ENCODE results near the gene FAM53A.
"Not testable (repeated sequence)": the region's sequence is repeated elsewhere in the genome, so short reads cannot be mapped to it uniquely, and the experiment has no call there.

Gene FAM53A

DNA sequence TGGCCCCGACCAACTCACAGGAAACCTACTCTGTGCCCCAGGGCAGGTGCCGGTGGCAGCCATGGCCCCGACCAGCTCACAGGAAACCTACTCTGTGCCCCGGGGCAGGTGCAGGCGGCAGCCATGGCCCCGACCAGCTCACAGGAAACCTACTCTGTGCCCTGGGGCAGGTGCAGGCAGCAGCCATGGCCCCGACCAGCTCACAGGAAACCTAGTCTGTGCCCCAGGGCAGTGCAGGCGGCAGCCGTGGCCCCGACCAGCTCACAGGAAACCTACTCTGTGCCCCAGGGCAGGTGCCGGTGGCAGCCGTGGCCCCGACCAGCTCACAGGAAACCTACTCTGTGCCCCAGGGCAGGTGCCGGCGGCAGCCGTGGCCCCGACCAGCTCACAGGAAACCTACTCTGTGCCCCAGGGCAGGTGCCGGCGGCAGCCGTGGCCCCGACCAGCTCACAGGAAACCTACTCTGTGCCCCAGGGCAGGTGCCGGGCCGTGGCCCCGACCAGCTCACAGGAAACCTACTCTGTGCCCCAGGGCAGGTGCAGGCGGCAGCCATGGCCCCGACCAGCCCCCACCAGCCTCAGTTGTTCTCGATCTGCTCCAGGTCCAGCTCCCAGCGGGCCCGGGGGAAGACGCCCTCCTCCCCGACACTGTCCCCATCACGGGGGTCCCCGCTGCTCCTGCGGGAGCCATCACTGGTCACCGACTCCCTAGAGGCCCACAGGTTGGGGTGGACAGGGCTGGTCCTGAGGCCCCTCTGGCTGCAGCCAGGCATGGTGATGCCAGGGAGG is 43.2 kb downstream of the FAM53A start:
- DNase-seq (ENCODE audit: low spot score) = not testable (repeated sequence)

DNA sequence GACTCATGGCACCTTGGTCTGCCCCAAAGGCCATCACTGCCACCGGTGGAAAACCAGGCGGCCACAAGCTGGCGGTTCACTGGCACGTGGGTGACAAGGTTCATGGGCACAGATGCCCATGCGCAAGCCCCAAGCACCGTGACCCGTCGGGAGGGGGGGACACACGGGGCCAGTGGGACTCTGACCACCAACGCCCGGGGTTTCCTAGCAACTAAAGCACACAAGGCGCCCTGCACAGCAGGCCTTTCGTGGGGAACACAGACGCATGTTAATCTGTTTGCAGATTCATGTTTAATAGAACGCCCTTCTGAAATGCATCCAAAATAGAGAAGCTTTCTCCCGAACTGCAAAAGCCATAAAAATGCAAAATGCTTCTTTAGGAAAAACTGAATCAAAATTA is 43.9 kb downstream of the FAM53A start:
- DNase-seq (ENCODE audit: low spot score) = no peak

DNA sequence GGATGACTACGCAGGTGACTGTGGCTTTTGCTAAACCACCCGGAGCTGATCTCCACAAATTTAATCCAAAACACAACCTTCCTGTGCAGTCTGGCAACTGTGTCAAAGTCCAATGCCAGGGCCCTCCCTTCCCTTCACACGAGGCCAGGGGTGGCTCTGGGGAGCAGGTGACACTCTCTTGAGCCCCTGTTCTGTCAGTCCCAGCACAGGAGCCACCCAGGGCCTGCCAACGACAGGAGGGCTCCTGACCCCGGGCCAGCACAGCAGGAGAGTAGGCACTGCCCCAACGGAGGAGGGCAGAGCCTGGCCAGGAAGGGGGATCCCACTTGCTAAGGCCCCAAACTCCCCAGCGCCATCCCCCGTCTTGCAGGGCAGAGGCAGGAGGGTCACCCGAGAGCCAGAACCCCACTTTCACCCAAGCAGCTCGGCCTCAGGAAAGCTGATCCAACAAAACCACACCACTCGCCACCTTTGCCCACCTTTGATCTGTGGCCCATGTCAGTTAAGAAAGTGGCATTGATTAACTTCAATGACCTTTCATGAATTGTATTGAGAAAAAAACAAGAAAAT is 44.7 kb downstream of the FAM53A start:
- DNase-seq (ENCODE audit: low spot score) = no peak

DNA sequence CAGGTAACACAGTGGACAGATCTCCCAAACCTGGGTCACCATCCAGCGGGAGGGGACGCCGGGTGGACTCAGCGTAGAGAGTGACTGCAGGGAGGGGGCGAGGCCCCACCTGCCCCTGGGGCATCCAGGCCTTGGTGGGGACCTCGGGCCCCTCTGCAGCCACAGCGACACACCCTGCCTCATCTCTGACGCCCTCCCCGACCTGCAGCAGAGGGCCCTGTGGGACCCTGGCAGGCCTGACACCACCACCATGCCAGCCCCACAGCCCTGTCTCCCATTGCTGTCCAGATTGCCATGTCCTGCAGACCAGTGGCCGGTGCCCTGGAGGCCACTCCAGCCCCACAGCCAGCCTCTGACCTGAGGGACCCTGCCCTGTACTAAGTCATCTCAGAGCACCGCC is 45.2 kb downstream of the FAM53A start:
- DNase-seq (ENCODE audit: low spot score) = no peak

DNA sequence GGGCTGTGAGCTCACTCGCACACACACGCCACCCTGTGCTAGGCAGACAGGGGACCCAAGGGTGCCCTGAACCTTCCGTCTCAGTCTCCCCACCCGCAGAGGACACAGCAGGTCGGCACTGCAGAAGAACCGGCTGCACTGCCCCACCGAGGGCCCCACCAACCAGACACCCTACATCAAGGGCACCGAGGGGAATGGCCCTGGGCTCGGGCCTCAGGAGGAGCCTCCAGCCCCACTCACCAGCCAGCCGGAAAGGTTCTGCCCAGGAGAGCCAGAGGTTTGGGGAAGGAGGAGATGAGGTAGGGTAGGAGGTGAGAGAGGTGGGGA is 45.9 kb downstream of the FAM53A start:
- DNase-seq (ENCODE audit: low spot score) = no peak

DNA sequence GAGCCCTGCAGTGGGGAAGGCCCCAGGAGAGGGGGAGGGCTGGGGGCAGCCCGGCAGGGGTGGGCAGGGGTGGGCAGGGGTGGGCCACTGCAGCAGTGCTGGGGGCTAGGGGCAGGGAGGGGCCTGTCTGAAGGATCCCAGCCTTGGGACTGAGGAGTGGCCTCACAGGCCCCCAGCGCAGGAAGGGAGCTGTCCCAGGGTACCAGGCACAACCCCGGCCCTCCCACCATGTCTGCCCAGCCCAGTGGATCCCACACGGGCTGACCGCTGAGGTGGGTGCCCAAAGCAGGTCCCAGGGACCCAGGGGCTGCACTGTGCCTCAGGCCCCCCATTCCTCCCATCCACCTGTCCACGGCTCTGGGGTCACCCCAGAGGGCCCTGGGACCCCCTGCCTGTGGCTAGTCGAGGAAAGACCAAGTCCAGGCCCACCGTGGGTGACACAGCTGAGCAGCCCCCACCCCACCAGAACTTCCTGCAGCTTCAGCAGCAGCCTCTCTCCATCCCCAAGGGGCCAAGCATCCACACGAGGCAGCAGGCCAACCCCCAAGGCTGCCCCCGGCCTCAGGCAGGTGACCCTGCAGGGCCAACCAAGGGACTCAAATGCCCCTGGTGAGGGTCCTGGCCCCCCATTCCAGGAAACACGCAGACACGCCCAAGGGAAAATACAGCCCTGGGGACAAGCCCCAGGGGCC is 46.4 kb downstream of the FAM53A start:
- DNase-seq (ENCODE audit: low spot score) = no peak

DNA sequence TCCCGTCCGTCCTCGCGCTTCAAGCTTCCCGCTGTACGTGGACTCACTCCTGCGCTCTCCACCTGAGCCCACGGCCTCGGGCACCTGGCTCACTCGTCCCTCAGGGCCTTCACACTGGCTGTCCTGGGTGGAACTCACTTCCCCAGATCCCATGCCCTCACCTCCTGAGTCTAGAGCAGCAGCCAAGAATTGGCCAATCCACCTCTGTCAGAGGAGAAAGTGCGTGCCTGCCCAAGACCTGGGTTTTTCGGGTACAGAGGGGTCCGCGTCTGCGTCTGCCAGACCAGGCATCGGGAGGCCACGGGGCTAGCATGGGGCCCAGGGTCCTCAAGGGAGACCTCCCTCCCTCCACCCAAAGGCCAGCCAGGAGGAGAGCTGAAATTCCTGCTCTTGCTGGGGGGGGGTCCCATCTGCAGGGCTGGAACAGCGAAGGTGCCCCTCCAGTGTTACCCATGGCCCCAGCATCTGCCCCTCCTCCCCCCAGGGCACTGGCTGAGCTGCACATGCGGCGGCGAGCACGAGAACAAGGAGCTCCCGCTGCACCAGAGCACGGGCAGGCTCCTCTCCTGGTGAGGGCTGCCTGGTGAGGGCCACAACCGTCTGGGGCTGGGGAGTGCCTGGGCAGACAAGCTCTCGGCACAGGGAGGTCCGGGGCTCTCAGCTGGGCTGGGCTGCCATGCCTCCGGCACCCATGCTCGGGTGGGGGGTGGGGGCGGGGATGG is 47.5 kb downstream of the FAM53A start:
- DNase-seq (ENCODE audit: low spot score) = no peak

DNA sequence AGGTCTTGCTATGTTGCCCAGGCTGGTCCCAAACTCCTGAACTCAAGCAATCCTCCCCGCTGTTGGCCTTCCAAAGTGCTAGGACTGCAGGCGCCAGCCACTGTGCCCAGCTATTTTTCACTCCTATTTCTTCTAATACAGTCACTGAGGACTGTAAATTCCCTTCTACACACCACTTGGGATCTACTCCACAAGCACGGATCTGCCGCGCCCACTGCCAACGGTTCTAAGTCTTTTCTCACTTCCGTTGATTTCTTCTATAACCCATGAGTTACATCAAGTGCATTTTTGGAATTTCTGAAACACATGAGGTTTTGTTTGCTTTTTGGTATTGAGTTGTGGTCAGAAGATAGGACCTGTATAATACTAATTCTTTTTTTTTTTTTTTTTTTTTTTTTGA is 48.6 kb downstream of the FAM53A start:
- no peak for DNase-seq (ENCODE audit: low spot score)

DNA sequence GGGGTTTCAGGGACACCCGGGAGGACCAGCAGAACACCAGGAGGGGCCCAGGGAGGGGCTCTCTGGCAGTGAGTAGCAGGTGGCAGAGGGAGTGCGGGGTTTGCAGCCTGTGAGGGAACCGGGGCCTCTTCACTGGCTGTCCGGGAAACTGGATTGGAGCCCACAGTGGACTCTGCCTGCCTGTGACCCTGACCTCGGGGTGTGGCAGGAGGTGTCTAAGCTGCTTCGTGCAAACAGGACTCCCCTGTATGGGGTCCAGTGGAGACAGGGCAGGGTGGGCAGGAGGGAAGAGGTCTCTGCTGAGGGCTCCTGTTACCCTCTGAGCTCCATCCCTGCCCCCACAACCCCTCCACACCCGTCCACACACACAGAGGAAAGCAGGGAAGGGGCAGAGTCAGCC is 50.1 kb downstream of the FAM53A start:
- DNase-seq (ENCODE audit: low spot score) = no peak

DNA sequence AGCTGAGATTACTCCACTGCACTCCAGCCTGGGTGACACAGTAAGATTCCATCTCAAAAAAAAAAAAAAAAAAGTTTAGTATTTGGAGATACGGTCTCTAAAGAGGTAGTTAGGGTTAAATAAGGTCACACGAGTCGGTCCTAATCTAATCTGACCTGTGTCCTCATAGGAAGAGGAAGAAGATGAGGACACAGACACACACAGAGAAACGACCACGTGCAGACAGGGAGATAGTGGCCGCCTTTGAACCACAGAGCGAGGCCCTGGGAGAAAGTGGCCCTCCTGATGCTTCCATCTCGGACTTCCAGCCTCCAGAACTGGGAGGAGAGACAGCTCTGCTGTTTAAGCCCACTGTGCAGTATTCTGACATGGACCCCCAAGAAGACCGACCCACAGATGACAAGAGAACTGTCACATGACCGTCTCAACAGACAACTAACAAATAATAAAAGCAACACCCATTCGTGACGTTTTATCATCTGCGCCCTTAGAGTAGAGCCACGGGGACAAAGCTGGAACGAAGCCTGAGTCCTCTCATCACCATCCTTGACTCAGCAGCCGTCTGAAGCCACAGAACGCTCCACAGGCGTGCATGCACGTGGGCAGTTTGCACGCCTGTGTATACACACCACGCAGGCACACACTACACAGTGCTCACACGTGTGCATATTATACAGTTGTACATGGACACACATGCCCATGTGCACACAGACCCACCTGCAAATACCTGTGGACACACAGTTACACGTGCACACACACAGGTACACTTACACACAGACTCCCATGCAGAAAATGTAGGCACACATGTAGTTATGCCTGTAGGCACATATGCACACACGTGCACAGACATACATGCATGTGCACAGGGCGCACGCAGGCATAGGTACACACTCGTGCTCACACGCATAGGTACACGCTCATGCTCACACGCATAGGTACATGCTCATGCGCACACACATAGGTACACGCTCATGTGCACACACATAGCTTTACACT is 51.7 kb downstream of the FAM53A start:
- DNase-seq (ENCODE audit: low spot score) = no peak

DNA sequence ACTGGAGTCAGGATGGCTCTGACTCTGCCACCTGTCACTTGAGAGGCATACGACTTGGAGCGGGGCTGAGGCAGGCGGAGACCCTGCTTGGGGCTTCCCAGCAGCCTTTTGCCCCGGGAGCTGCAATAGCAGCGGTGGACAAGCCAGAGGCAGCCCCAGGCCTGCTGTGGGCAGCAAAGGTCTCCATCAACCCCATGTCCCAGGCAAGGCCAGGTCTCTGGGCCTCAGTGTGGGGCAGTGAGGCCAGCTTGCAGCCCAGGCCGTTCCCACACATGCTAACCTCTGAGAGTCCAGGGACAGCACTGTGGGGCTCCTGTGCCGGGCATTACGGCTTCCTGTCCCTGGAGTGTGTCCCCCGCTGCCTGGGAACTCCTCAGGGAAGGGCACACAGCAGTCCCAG is 53.0 kb downstream of the FAM53A start:
- no peak for DNase-seq (ENCODE audit: low spot score)

DNA sequence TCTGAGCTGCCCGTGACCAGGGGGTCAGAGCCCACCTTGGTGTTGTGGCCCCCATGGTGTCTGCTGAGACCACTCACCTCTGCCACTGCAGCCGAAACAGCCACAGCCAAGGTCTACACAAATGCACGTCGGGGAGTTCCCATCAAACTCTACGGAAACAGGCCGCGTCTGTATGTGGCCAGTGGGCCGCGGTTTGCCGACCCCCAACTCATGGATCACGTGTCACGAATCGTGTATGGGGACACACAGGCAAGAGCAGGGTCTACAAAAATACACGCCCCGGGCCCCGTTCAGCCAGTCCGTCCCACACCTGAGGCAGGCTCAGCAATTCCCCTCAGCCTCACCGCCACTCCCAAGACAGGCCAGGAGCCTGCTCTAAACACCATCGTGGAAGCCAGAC is 53.8 kb downstream of the FAM53A start:
- DNase-seq (ENCODE audit: low spot score) = no peak

DNA sequence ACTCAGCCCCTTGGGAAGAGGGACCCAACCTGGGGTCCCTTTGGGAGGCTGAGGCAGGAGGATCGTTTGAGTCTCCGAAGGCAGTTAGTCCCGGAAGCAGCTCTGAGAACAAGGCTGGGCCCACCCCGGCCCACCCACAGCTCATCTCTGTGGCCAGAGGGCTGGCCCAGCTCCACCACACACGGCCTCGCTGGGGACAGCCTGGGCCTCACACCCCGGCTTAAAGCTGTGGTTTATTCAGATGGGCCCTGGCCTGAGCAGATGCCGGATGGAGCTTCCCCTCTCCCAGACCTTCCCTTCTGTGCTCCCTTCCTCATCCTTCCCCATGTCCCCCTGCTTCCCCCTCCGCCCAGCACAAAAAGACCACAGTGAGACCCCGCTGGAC is 54.4 kb downstream of the FAM53A start:
- no peak for DNase-seq (ENCODE audit: low spot score)

DNA sequence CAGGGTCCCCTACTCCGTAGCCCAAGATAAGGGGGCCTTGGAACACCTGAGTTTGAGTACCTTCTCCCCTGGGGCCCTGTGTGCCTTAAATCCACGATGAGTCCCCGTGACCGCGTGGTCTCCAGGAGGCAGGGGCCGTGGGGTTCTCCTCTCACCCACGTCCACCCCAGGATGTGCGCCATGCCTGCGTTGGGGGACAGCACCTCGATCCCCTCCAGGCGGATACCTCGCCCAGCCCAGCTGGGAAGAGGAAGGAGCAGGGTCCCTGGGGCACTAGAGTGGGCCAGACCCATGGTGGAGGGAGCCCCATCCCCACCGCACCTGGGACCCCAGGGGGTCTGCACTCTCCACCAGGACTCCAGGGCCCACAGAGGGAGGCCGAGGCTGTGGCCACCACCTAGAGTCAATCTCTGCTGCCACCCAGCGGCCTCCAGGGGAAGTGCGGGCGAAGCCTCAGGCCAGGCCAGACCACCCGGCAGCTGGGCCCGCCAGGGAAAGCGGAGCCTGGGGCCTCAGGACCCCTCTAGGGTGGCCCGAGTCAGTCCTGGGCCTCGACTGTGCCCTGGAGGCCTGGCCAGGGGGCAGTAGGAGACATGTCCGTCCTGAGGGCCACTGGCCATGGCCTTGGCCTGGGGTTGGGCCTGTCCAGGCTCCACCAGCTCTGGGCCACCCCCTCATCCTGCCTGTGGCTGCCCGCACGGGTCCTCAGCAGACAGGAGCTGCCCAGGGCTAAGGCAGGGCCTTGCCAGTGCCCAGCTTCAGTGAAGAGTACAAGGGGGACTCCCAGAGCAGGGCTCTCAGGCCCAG is 55.0 kb downstream of the FAM53A start:
- peak; percentile 53 for DNase-seq (ENCODE audit: low spot score)

DNA sequence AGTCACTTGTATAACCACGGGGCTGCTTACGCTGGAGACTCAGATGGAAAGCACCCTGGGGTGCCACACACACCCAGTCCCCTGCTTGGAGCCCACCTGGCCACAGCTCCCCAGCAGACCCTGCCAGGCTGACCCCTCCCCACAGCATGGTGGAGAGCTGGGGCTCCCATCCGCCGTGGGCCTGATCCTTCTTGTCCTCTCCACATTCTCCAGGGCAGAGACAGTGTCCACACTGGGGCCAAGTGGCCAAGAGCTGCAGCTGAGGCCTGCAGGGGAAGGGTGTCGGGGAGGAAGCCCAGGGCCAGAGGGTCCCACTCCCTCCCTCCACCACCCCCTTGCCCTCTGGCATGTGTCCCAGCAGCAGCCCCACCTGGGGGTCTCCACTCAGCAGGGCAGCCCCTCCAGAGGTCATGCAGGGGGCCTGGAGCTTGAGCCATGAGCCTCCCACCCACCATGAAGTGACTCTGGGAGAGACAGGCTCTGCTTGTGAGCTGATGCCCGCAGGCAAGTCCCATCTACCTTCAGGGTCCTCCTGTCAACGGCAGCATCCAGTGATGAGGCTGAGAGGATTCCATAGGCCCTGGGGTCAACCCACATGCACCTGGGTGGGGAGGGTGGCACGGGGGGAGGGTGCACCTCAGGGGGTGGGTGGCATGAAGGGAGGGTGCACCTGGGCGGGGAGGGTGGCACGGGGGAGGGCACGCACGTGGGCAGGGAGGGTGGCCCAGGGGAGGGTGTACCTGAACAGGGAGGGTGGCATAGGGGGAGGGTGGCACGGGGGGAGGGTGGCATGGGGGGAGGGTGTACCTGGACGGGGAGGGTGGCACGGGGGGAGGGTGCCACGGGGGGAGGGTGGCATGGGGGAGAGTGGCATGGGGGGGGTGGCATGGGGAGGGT is 56.4 kb downstream of the FAM53A start:
- DNase-seq (ENCODE audit: low spot score) = no peak

DNA sequence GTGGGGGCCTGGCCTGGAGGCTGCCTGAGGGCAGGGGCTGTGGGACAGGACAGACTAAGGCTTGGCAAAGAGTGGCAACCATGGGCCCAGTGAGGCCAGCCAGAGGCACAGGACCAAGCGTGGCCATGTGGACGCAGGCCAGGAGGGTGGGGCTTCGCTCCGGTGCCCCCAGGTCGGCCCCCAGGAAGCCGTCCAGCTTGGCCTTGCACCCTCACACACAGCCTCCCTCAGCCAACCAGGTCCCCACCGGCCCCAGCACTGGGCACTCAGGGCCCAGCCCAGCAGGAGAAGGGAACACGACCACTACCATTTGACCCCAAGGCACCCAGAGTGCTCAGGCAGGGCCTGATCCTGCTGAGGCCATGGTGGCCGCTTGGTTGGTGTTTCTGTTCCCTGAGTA is 57.2 kb downstream of the FAM53A start:
- DNase-seq (ENCODE audit: low spot score) = no peak

DNA sequence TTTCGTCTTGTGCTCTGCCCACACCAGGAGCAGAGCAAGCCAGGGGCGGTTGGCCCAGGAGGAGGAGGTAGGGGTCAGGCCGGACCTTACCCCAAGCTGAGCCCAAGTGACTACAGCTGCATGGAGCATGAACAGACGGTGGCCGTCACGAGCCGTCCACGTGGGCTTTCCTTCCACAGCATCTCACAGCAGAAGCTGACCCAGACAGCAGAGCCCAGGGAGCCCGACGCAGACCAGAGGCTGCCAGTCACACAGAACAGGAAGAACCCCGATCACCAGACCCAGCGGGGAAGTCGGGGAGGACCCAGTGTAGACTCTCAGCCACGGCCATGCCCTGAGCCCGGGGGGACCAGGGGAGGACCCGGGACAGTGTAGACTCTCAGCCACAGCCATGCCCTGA is 58.0 kb downstream of the FAM53A start:
- DNase-seq (ENCODE audit: low spot score) = no peak

DNA sequence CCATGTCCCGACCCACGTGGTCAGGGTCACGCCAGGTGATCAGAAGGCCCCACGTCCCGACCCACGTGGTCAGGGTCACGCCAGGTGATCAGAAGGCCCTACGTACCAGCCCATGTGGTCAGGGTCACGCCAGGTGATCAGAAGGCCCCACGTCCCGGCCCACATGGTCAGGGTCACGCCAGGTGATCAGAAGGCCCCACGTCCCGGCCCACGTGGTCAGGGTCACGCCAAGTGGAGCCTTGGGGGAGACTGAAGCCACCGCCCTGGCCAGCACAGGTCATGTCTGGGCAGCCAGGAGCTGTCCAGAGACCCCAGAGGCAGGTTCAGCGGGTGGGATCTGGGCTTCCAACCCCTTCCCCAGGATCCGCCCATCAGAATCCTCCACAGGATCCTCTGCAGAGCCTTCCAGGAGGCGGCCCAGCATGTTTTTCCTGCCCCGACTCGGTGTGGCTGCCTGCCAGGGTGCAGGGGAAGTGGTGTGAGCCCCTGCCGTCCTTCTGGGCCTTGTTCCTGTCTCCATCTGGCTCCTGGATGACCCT is 58.4 kb downstream of the FAM53A start:
- no peak for DNase-seq (ENCODE audit: low spot score)

DNA sequence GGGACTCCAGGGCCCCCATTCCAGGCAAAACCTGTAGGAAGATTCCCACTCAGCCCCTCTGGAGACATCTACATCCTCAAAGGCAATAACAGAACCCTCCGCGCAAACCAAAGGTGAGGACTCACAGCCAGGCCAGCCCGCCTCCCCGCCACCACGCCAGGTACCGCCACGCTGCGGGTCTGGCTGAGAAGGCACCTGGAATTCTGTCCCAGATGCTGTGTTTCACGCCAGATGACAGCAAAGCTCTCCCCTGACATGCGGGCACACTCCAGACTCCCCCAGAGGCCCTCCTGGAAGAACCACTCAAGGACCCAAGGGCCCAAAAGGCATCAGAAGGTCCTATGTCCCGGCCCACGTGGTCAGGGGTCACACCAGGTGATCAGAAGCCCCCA is 59.6 kb downstream of the FAM53A start:
- no peak for DNase-seq (ENCODE audit: low spot score)
